ENCODE results near the gene RAPSN.

DNA sequence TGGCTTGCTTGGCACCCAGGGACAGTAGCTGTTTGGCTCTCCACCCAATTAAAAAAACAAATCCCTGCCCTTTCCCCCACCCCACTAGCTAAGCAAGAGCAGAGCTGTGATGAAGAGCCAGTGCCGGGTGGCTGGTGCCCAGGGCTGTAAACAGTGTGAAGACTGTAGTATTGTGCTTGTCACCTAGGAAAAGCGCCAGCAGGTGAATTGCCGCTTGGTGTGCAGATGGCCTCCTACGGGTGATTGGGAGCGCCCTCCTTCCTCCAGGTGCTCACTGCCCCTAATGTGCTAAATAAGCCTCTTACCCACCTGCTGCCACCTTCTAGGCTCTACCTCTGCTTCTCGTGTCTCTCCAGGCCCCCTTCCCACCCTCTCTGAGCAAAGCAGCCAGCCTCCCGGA is 18.4 kb upstream of the RAPSN start:
- TF ChIP-seq GATA2 (IDR thresholded peaks at IDR 0.05; ENCODE audit: low read depth, low read length) (no peak), GATA3 (IDR thresholded peaks at IDR 0.05; ENCODE audit: low read depth, low read length) (no peak)
